ENCODE measurements around the gene LCP2.

LCP2 gene

GRCh38 chr5:170270293-170271069 is 27.1 kb downstream of the LCP2 start:
- ATAC-seq, result no peak

DNA sequence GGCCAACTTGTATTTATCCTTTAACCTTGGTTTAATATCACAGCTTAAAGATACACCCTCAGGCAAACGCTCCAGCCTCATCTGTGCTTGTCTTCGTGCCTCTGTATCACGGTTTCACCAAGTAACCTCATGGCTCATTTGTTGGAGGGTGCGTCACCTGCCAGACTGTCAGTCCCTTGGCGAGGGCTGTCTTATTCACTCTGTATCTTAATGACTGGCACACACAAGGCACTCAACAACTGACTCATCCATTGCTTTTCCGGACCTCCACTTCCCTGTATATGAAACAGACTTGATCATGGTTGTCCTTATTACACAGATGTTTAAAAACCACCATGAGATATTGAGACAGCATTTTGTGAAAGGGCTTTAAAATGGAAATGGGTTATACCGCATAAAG is 28.0 kb downstream of the LCP2 start:
- no peak for ATAC-seq

More at GRCh38 chr5:170270293-170271069, 27.1 kb downstream of the LCP2 start:
- TF ChIP-seq, protein P1, sequence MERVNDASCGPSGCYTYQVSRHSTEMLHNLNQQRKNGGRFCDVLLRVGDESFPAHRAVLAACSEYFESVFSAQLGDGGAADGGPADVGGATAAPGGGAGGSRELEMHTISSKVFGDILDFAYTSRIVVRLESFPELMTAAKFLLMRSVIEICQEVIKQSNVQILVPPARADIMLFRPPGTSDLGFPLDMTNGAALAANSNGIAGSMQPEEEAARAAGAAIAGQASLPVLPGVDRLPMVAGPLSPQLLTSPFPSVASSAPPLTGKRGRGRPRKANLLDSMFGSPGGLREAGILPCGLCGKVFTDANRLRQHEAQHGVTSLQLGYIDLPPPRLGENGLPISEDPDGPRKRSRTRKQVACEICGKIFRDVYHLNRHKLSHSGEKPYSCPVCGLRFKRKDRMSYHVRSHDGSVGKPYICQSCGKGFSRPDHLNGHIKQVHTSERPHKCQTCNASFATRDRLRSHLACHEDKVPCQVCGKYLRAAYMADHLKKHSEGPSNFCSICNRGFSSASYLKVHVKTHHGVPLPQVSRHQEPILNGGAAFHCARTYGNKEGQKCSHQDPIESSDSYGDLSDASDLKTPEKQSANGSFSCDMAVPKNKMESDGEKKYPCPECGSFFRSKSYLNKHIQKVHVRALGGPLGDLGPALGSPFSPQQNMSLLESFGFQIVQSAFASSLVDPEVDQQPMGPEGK (CRISPR knock-in tag; IDR thresholded peaks at IDR 0.05; ENCODE audit: borderline replicate concordance), result no peak
- no peak for TF ChIP-seq POU6F1 (CRISPR knock-in tag; IDR thresholded peaks at IDR 0.05; ENCODE audit: borderline replicate concordance, low read depth)

GRCh38 chr5:170268884-170269283 is 28.7 kb downstream of the LCP2 start:
- ATAC-seq, result no peak; the same call in 2 of the 3 replicates
- TF ChIP-seq ESRRG (CRISPR knock-in tag; IDR thresholded peaks at IDR 0.05) (no peak), OSR1 (CRISPR knock-in tag; IDR thresholded peaks at IDR 0.05) (no peak), TOX (CRISPR knock-in tag; IDR thresholded peaks at IDR 0.05; ENCODE audit: borderline replicate concordance) (no peak), ZNF8 (CRISPR knock-in tag; IDR thresholded peaks at IDR 0.05) (no peak), TCF4 (CRISPR knock-in tag; IDR thresholded peaks at IDR 0.05; ENCODE audit: borderline replicate concordance) (no peak)
- TF ChIP-seq, protein P2, sequence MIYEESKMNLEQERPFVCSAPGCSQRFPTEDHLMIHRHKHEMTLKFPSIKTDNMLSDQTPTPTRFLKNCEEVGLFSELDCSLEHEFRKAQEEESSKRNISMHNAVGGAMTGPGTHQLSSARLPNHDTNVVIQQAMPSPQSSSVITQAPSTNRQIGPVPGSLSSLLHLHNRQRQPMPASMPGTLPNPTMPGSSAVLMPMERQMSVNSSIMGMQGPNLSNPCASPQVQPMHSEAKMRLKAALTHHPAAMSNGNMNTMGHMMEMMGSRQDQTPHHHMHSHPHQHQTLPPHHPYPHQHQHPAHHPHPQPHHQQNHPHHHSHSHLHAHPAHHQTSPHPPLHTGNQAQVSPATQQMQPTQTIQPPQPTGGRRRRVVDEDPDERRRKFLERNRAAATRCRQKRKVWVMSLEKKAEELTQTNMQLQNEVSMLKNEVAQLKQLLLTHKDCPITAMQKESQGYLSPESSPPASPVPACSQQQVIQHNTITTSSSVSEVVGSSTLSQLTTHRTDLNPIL (CRISPR knock-in tag; IDR thresholded peaks at IDR 0.05; ENCODE audit: low read depth), result no peak

More for the DNA sequence above, 28.0 kb downstream of the LCP2 start:
- TF ChIP-seq RARB (CRISPR knock-in tag; IDR thresholded peaks at IDR 0.05), result no peak
- no peak for TF ChIP-seq GLIS3 (CRISPR knock-in tag; IDR thresholded peaks at IDR 0.05)
- TF ChIP-seq, protein P2 (CRISPR knock-in tag; IDR thresholded peaks at IDR 0.05; ENCODE audit: low read depth), result no peak
- TF ChIP-seq ZFP30 (CRISPR knock-in tag; IDR thresholded peaks at IDR 0.05), result no peak
- TF ChIP-seq POU6F1 (CRISPR knock-in tag; IDR thresholded peaks at IDR 0.05; ENCODE audit: borderline replicate concordance, low read depth), result no peak
- TF ChIP-seq ZNF565 (CRISPR knock-in tag; conservative IDR thresholded peaks at IDR 0.05; ENCODE audit: low read depth), result no peak
- TF ChIP-seq, protein P3, sequence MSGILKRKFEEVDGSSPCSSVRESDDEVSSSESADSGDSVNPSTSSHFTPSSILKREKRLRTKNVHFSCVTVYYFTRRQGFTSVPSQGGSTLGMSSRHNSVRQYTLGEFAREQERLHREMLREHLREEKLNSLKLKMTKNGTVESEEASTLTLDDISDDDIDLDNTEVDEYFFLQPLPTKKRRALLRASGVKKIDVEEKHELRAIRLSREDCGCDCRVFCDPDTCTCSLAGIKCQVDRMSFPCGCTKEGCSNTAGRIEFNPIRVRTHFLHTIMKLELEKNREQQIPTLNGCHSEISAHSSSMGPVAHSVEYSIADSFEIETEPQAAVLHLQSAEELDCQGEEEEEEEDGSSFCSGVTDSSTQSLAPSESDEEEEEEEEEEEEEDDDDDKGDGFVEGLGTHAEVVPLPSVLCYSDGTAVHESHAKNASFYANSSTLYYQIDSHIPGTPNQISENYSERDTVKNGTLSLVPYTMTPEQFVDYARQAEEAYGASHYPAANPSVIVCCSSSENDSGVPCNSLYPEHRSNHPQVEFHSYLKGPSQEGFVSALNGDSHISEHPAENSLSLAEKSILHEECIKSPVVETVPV (CRISPR knock-in tag; IDR thresholded peaks at IDR 0.05), result no peak
- no peak for TF ChIP-seq ZC3H10 (CRISPR knock-in tag; IDR thresholded peaks at IDR 0.05)
- no peak for TF ChIP-seq ZFP3 (CRISPR knock-in tag; IDR thresholded peaks at IDR 0.05)
- no peak for TF ChIP-seq ESRRG (CRISPR knock-in tag; IDR thresholded peaks at IDR 0.05)
- TF ChIP-seq, protein P4, sequence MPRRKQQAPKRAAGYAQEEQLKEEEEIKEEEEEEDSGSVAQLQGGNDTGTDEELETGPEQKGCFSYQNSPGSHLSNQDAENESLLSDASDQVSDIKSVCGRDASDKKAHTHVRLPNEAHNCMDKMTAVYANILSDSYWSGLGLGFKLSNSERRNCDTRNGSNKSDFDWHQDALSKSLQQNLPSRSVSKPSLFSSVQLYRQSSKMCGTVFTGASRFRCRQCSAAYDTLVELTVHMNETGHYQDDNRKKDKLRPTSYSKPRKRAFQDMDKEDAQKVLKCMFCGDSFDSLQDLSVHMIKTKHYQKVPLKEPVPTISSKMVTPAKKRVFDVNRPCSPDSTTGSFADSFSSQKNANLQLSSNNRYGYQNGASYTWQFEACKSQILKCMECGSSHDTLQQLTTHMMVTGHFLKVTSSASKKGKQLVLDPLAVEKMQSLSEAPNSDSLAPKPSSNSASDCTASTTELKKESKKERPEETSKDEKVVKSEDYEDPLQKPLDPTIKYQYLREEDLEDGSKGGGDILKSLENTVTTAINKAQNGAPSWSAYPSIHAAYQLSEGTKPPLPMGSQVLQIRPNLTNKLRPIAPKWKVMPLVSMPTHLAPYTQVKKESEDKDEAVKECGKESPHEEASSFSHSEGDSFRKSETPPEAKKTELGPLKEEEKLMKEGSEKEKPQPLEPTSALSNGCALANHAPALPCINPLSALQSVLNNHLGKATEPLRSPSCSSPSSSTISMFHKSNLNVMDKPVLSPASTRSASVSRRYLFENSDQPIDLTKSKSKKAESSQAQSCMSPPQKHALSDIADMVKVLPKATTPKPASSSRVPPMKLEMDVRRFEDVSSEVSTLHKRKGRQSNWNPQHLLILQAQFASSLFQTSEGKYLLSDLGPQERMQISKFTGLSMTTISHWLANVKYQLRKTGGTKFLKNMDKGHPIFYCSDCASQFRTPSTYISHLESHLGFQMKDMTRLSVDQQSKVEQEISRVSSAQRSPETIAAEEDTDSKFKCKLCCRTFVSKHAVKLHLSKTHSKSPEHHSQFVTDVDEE (CRISPR knock-in tag; IDR thresholded peaks at IDR 0.05), result no peak
- TF ChIP-seq TOX (CRISPR knock-in tag; IDR thresholded peaks at IDR 0.05; ENCODE audit: borderline replicate concordance), result no peak

Data from SK-N-SH treated with all-trans-retinoic acid at 6 μM for 48 hours (cell line).